OCI-LY7 (cell line): ENCODE data around the gene ST8SIA4. TPM values are rescaled to one million over a fixed set of nuclear protein-coding genes. Genes with fewer than 3 reads are reported as not detected.

Experiments used
- BruUV-seq: library from RNA; stranded (reverse); fragments of 400-500 nt; replicated peaks from 2 replicates; lab custom pipeline; 2021; lab: Mats Ljungman, UMichigan
- CTCF ChIA-PET: fragments of 300-600 bp; sonication (Branson Sonifier 250); formaldehyde crosslinking; loops from one replicate; lab custom pipeline; 2022; ENCODE audit warnings: antibody characterized with exemption; ENCODE audit not compliant: unreplicated experiment; lab: Charles Lee
- POLR2A ChIA-PET: fragments of 300-600 bp; sonication (Branson Sonifier 250); formaldehyde crosslinking; loops from one replicate; lab custom pipeline; 2022; ENCODE audit warnings: antibody characterized with exemption; lab: Charles Lee
- DNase-seq: peaks from one replicate; pipeline ENCODE4 v3.0.0-alpha.2; 2015; ENCODE audit warnings: low spot score
- H2AFZ ChIP-seq: fragments of 200-600 bp; sonication (generic), shearing (Covaris generic); 2 replicates; pipeline ENCODE4 v1.6.1; 2014; ENCODE audit warnings: mild to moderate bottlenecking, antibody characterized with exemption, low read length, moderate library complexity
- H3K27ac ChIP-seq: fragments of 200-600 bp; sonication (generic); 2 replicates; pipeline ENCODE4 v1.5.1; 2014; ENCODE audit warnings: mixed run types, low read depth, mild to moderate bottlenecking, moderate library complexity, low read length, inconsistent platforms; ENCODE audit not compliant: poor library complexity, severe bottlenecking
- H3K36me3 ChIP-seq: fragments of 200-600 bp; sonication (generic); 2 replicates; pipeline ENCODE4 v1.6.1; 2014; ENCODE audit warnings: mild to moderate bottlenecking, antibody characterized with exemption, low read length, moderate library complexity, mixed read lengths; ENCODE audit not compliant: insufficient read depth
- H3K4me1 ChIP-seq: fragments of 200-600 bp; sonication (generic); 2 replicates; pipeline ENCODE4 v1.5.1; 2014; ENCODE audit warnings: mild to moderate bottlenecking, low read length; ENCODE audit not compliant: insufficient read depth, poor library complexity, severe bottlenecking
- H3K4me2 ChIP-seq: fragments of 200-600 bp; sonication (generic); 2 replicates; pipeline ENCODE4 v1.6.1; 2014; ENCODE audit warnings: mild to moderate bottlenecking, low read length
- H3K4me3 ChIP-seq: fragments of 200-600 bp; sonication (generic); 2 replicates; pipeline ENCODE4 v1.5.1; 2014; ENCODE audit warnings: mild to moderate bottlenecking, low read depth, low read length; ENCODE audit not compliant: poor library complexity, severe bottlenecking
- H3K79me2 ChIP-seq: fragments of 200-600 bp; sonication (generic); 2 replicates; pipeline ENCODE4 v1.6.1; 2016; ENCODE audit warnings: low read depth, mild to moderate bottlenecking, low read length, moderate library complexity, mixed read lengths; ENCODE audit not compliant: insufficient read depth
- H3K9me2 ChIP-seq: fragments of 200-600 bp; sonication (generic); 2 replicates; pipeline ENCODE4 v1.6.1; 2016; ENCODE audit warnings: mild to moderate bottlenecking, low read length, mixed read lengths; ENCODE audit not compliant: insufficient read depth
- H3K9me3 ChIP-seq: fragments of 200-600 bp; sonication (generic); 2 replicates; pipeline ENCODE4 v1.6.1; 2014; ENCODE audit warnings: mild to moderate bottlenecking, mixed run types, low read length, mixed read lengths
- H4K20me1 ChIP-seq: fragments of 200-600 bp; sonication (generic); 2 replicates; pipeline ENCODE4 v1.6.1; 2014; ENCODE audit warnings: mild to moderate bottlenecking, antibody characterized with exemption, low read length, moderate library complexity, mixed read lengths; ENCODE audit not compliant: insufficient read depth
- CTCF ChIP-seq: fragments of 200-600 bp; sonication (generic); conservative IDR thresholded peaks from 2 replicates; pipeline ENCODE4 v1.5.1; 2014; ENCODE audit warnings: mild to moderate bottlenecking, antibody characterized with exemption, low read length, moderate library complexity, mixed read lengths
- EZH2phosphoT487 ChIP-seq: fragments of 200-600 bp; sonication (generic); IDR thresholded peaks from 2 replicates; pipeline ENCODE4 v1.6.1; 2018; ENCODE audit warnings: low read depth, borderline replicate concordance, mild to moderate bottlenecking, mixed run types, antibody characterized with exemption, low read length, moderate library complexity, mixed read lengths
- intact Hi-C: fragments of 100-400 bp; cut with micrococcal nuclease; formaldehyde crosslinking; loops from one replicate; pipeline ENCODE4 v1.10.0; 2022; ENCODE audit not compliant: unreplicated experiment
- total RNA-seq, 2 experiments: library from RNA; depleted of rRNA in 1 of 2; stranded (reverse); fragments of >200 nt in 1 of 2; shearing (Covaris generic) in 1 of 2; gene quantifications; 2 replicates each; pipeline ENCODE4 v1.2.3, GENCODE V29; 2014 to 2022

Gene ST8SIA4
- total RNA-seq, 2 experiments from 2014 or later, result 10.2 to 40.3 TPM

- intact Hi-C loops, result no loop called here
- no TSS peak for BruUV-seq
- Histone ChIP-seq H3K4me3 (no peak overlapping the region), H3K4me1 (peaks cover 5% of the 10 kb centered on the region), H2AFZ (no peak overlapping the region), H3K9me2 (no peaks in the 10 kb centered on the region), H3K9me3 (peaks cover 3% of the 10 kb centered on the region; the same call in 1 of the 2 replicates), H3K4me2 (no peak overlapping the region), H3K79me2 (no peaks in the 10 kb centered on the region), H4K20me1 (no peaks in the 10 kb centered on the region), H3K27ac (no peak overlapping the region), H3K36me3 (peaks cover 7% of the 10 kb centered on the region)
- POLR2A ChIA-PET, result no interaction called here
- CTCF ChIA-PET, result no interaction called here
- DNase-seq, result no peak
- TF ChIP-seq EZH2phosphoT487 (no peak), CTCF (no peak)
Observed at GRCh38 chr5:100863739-100864138, 39.3 kb downstream of the ST8SIA4 start.

- intact Hi-C loops, result no loop called here
- DNase-seq, result no peak
- no peak overlapping the region for H3K4me2 ChIP-seq
- H3K36me3 ChIP-seq, result peaks cover 7% of the 10 kb centered on the region
- no peak overlapping the region for H2AFZ ChIP-seq
- no peak overlapping the region for H3K4me3 ChIP-seq
- POLR2A ChIA-PET, result interaction anchor here (0.6 to 7.3 kb wide), 8 partner anchors 9 to 89 kb away, joined by 3 to 114 read pairs (median 5); no protein-coding TSS in a partner anchor
- H3K27ac ChIP-seq, result no peak overlapping the region
- H3K9me3 ChIP-seq, result peaks cover 3% of the 10 kb centered on the region; the same call in 1 of the 2 replicates
- H3K9me2 ChIP-seq, result no peaks in the 10 kb centered on the region
- CTCF ChIA-PET, result no interaction called here
- TF ChIP-seq CTCF (no peak), EZH2phosphoT487 (no peak)
- BruUV-seq, result no TSS peak
- peaks cover 31% of the 10 kb centered on the region for H3K4me1 ChIP-seq
- H3K79me2 ChIP-seq, result peaks cover 2% of the 10 kb centered on the region; the same call in 1 of the 2 replicates
- H4K20me1 ChIP-seq, result no peaks in the 10 kb centered on the region
Observed at GRCh38 chr5:100861148-100861547, 41.9 kb downstream of the ST8SIA4 start.

GRCh38 chr5:100860407-100860806 lies 42.7 kb downstream of the ST8SIA4 start:
- intact Hi-C loops, result no loop called here
- H3K9me3 ChIP-seq, result peaks cover 3% of the 10 kb centered on the region; the same call in 1 of the 2 replicates
- BruUV-seq, result no TSS peak

More at GRCh38 chr5:100860407-100860806, 42.7 kb downstream of the ST8SIA4 start:
- H2AFZ ChIP-seq, result no peak overlapping the region
- no peak overlapping the region for H3K4me2 ChIP-seq
- H3K36me3 ChIP-seq, result peaks cover 7% of the 10 kb centered on the region
- POLR2A ChIA-PET, result interaction anchor here (0.7 to 7.3 kb wide), 9 partner anchors 10 to 84 kb away, joined by 3 to 140 read pairs (median 6); partner anchors contain the start of gene ST8SIA4
- H4K20me1 ChIP-seq, result no peaks in the 10 kb centered on the region
- H3K4me3 ChIP-seq, result no peak overlapping the region
- H3K9me2 ChIP-seq, result no peaks in the 10 kb centered on the region
- no peak for DNase-seq
- H3K27ac ChIP-seq, result no peak overlapping the region
- CTCF ChIA-PET, result no interaction called here
- no peak for TF ChIP-seq EZH2phosphoT487
- H3K79me2 ChIP-seq, result peaks cover 9% of the 10 kb centered on the region; the same call in 1 of the 2 replicates
- H3K4me1 ChIP-seq, result peaks cover 38% of the 10 kb centered on the region
